D721Med (cell line): ENCODE data around the gene PLEKHD1.

Source experiments
- DNase-seq: peaks from one replicate; pipeline ENCODE4 v3.0.0; 2011; ENCODE audit warnings: low spot score; ENCODE audit not compliant: insufficient read length
- FAIRE-seq: peaks from 2 replicates; lab custom pipeline; 2011; peaks lifted over from hg19 to GRCh38; lab: Jason Lieb, UNC
- CTCF ChIP-seq: IDR thresholded peaks from 2 replicates; pipeline ENCODE4 v1.5.1; 2012; ENCODE audit warnings: mild to moderate bottlenecking, control low read depth; ENCODE audit not compliant: insufficient read depth; ENCODE audit errors: missing control alignments

Gene PLEKHD1

GRCh38 chr14:69560826-69561225 lies 76.3 kb downstream of the PLEKHD1 start:
- FAIRE-seq (no peak), DNase-seq (no peak)
- no peak for TF ChIP-seq CTCF

GRCh38 chr14:69561893-69562292 lies 77.4 kb downstream of the PLEKHD1 start:
- TF ChIP-seq CTCF, result no peak
- no peak for DNase-seq
- FAIRE-seq, result no peak

GRCh38 chr14:69567563-69567962 lies 83.0 kb downstream of the PLEKHD1 start:
- DNase-seq (no peak), FAIRE-seq (no peak)
- TF ChIP-seq CTCF, result no peak

GRCh38 chr14:69569859-69570258 lies 85.3 kb downstream of the PLEKHD1 start:
- no peak for TF ChIP-seq CTCF
- FAIRE-seq, result no peak
- no peak for DNase-seq

- FAIRE-seq (no peak), DNase-seq (no peak)
- TF ChIP-seq CTCF, result no peak
These were observed 86.4 kb downstream of the PLEKHD1 start for GRCh38 chr14:69570836-69571330.

GRCh38 chr14:69571449-69572029 lies 87.0 kb downstream of the PLEKHD1 start:
- no peak for FAIRE-seq
- DNase-seq, result no peak
- TF ChIP-seq CTCF, result no peak

- no peak for TF ChIP-seq CTCF
- DNase-seq (no peak), FAIRE-seq (no peak)
These were observed 87.7 kb downstream of the PLEKHD1 start for GRCh38 chr14:69572030-69572840.
